Measurements from ENCODE around the gene LRRC61.

Gene LRRC61

GRCh38 chr7:150330211-150330885 lies 7.2 kb downstream of the LRRC61 start:
- no peak for DNase-seq (ENCODE audit: low read depth)

DNA sequence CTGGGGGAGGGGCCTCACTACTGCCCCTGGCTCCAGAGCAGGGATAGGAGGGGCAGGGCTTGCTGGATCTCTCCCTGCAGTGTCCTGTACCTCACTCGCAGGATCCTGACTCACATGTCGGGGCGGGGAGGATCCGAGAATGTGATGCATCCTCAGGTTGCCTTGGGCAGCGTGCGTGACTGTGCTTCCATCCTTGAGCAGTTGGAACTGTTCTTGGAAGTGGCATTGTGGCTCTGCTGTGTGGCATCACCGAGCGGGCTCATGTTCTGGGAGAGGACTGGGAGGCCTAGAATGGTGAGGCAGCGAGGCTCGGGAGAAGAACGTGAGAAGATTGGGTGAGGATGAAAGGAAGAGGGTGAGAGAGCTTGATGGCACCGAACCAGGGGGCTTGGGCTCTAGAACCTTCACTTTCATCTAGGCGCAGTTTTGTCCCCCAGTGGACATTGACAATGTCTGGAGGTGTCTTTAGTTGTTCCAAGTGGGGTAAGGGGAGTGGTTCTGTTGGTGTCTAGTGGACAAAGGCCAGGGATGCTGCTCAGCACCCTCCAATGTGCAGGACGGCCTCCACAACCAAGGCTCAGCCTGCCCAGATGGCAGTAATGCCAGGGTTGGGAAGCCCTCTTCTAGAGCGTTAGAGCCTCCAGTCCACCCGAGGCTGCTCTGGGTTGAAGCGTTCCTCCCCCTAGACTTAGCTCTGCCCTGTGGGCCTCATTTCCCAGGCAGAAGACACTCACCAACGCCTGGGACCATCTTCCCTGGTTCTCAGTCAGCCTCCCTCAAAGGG lies 9.9 kb downstream of the LRRC61 start:
- no peak for DNase-seq (ENCODE audit: low read depth)

GRCh38 chr7:150333659-150334058 lies 10.5 kb downstream of the LRRC61 start:
- DNase-seq (ENCODE audit: low read depth) = no peak

DNA sequence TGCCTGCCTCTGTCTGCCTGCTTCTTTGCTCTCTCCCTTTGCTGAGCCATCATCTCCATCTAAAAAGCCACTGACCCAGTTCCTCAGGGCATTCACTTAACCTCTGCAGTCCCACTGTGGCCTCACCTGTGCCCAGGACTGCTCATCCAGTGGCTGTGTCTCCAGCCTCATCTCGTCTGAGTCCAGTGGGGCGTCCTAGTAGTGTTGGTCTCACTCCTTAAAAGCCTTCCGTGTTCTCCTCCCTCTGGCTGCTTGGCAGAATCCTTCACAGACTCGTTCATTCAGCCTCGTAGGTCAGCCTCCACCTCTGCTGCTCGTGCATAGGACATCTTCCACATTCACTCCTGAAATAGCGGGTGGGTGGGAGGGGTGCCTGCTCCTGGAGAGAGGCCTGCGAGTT lies 11.0 kb downstream of the LRRC61 start:
- no peak for DNase-seq (ENCODE audit: low read depth)

DNA sequence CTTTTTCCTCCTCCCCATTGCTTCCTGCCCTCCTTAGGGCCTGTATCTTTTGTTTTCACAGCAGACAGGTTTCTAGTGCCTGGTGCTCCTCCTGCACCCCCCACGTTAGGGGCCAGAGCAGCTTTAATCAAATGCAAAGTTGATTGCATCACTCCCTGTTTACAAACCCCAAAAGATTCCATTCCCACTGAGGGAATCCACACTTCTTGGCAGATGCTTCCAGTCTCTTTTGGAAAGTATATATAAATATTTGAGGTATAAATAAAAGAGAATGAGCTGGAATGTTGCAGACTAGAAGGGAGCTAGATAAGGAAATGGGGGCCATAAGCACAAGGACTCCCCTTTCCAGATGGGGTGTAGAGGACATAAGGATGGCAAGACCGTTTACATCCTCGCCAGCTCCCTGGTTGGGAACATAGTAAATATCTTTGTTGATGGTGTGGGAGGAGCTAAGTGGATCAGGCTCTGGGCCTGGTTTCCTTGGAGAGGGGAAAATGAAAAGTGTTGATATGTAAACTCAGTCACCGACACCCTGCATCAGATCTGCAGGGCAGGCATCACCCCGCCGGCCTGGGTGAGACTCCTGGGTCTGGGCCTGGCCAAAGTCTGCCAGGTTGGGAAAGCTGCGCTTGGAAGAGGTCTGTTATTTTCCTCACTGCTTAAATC lies 12.1 kb downstream of the LRRC61 start:
- DNase-seq (ENCODE audit: low read depth) = no peak

GRCh38 chr7:150335774-150336112 lies 12.6 kb downstream of the LRRC61 start:
- no peak for DNase-seq (ENCODE audit: low read depth)

- DNase-seq (ENCODE audit: low read depth) = no peak
Measured at GRCh38 chr7:150336746-150337145, 13.6 kb downstream of the LRRC61 start.

DNA sequence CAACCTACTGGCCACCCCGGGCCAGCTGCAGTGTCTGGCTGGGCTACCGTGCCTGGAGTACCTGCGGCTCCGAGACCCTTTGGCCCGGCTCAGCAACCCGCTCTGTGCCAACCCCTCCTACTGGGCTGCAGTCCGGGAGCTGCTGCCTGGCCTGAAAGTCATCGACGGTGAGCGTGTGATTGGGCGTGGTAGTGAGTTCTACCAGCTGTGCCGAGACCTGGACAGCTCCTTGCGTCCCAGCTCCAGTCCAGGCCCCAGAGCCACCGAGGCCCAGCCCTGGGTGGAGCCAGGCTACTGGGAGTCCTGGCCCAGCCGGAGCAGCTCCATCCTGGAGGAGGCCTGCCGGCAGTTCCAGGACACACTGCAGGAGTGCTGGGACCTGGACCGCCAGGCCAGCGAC lies 14.0 kb downstream of the LRRC61 start:
- DNase-seq (ENCODE audit: low read depth) = no peak

DNA sequence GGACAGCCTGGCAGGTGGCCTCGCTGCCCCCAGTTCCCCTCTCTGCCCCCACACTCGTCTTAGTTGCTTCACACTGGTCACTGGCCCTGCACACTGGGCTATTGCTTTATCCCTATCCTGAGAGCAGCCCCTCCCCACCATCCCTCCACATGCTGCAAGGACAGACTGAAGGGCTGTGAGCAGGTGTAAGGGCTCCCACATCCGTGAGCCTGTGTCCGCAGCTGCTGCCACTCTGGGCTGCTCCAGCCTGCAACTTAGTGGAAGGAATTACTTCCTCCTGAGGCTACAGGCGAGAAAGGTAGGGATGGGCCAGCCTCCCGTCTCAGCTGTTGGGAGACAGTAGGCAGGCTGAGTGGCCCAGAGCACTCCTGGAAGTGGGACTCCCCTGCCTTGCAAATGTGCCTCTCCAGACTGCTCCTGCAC lies 14.5 kb downstream of the LRRC61 start:
- no peak for DNase-seq (ENCODE audit: low read depth)

GRCh38 chr7:150338166-150338829 lies 15.1 kb downstream of the LRRC61 start:
- no peak for DNase-seq (ENCODE audit: low read depth)

DNA sequence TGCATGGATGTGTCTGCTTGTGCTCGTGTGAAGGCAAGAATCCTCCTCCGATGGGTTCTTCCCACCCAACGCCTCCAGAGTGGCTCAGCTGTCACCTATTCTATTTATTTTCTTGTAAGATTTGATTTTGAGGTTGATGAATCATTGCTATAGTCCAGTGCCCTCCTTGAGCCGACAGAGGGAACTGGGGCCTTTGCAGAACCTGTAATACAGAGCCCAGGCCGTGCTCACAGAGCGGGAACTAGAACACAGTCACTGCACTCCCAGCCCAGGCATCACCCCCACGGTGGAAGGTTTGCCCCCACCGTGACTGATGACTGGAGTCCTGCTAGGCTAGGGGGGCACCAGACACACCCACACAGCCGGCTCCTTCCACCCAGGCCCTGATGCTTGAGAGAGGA lies 16.3 kb downstream of the LRRC61 start:
- no peak for DNase-seq (ENCODE audit: low read depth)

DNA sequence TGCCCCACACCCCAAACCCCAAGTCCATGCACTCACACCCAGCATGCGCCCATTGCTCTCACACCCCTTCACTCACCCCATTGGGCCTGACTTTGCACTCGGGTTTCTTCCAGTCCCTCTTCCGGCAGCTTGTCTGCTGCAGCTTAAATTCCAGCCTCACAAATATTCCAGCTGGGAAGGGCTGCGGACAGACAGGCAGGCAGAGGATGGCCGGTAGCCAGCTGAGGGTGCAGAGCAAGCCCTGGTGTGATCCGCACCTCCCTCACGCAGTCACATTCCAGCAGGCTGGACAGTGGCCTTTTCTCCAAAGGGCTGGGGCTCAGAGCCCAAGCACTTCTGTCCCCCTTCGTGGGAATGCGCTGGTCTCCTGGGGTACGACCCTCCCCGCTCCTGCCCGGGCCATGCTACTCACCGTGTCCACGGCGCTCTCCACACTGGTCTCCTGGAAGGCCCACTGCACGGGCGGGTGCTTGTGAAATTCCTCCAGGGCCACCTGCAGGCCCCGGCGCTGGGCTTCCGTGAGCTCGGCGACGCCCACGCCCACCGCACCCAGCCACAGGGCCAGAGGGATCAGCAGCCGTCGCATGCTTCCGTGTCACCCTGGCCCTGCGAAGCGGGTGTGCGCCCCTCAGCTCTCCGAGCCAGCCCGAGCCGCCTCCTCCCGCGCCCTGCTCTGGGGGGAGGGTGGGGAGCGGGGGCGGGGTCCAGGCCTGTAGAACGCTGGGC lies 17.0 kb downstream of the LRRC61 start:
- no peak for DNase-seq (ENCODE audit: low read depth)

GRCh38 chr7:150340875-150341262 lies 17.7 kb downstream of the LRRC61 start:
- no peak for DNase-seq (ENCODE audit: low read depth)

- no peak for DNase-seq (ENCODE audit: low read depth)
Measured at GRCh38 chr7:150341263-150342120, 18.3 kb downstream of the LRRC61 start, which contains the start of gene RARRES2. RARRES2 (minus strand) TSS chr7:150341629; CDS start chr7:150340609, 1,020 bp downstream.

DNA sequence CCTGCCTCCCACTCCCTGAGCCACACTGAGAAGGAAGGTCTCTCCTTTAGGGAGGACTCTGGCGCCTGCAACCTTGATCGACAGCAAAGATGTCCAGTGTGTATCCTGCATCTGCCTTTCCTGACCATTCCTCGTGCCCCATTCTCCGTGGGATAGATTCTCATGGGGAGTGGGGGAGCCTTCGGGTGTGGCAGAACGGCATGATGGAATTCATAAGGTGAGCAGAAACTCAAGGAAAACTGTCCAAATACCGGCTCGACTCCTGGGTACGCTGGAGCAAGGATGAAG lies 18.9 kb downstream of the LRRC61 start:
- DNase-seq (ENCODE audit: low read depth) = no peak

- DNase-seq (ENCODE audit: low read depth) = no peak
Measured at GRCh38 chr7:150343225-150343624, 20.1 kb downstream of the LRRC61 start.

DNA sequence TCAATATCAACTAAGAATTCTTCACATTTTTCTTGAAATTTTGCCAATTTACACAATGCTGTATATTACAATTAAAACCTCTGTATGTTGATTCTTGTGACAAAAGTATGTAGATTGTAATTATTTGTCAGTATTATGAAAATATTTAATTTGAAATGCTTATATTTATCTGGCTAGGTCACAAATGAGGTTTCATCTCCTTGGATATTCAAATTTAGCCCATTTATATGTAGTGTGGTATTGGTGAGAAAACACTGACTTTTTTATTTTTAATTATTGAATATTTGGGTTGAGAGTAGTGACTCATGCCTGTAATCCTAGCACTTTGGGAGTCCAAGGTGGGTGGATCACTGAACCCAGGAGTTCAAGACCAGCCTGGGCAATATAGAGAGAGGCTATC lies 21.1 kb downstream of the LRRC61 start:
- no peak for DNase-seq (ENCODE audit: low read depth)

DNA sequence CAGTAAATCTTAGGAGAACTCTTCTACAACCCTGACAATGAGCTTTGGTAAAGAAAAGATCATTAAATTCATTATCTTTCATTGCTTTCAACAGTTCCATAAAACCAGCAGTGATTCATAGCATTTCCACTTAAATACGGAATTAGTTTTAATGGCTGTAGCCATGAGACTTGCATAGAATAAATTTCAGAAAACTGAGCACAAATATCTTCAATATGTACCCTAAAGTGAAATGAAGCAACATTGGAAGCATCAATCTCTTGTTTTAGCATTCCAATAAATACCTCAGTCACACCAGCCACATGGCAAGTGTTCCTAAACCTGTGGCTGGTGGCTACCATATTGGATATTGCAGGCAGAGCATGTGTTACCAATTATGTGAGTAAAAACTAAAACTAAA lies 21.9 kb downstream of the LRRC61 start:
- no peak for DNase-seq (ENCODE audit: low read depth)

GRCh38 chr7:150346922-150347321 lies 23.8 kb downstream of the LRRC61 start:
- DNase-seq (ENCODE audit: low read depth) = no peak

GRCh38 chr7:150351587-150352194 lies 28.5 kb downstream of the LRRC61 start:
- DNase-seq (ENCODE audit: low read depth) = no peak

DNA sequence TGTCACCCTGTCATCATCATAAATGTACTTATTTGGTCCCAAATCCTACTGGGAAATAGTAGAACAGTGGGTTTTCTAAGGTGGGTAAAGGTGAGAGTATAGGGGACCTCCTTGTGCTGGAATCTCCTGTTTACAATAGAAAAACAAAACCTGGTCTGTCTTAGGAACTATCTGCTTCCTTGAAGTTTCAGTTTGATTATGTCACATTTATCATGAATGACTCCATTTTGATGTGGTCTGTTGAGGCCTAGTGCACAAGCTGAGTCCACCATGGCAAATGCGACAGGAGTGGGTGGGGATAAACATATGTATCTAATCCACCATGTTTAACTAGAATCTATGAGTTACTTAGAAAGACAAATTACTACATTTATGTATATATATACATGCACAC lies 32.5 kb downstream of the LRRC61 start:
- DNase-seq (ENCODE audit: low read depth) = no peak
